Progenitor cell of endocrine pancreas (in vitro differentiated cells): ENCODE results near the gene DIP2C. TPM values are rescaled to one million over a fixed set of nuclear protein-coding genes. Genes with fewer than 3 reads are reported as not detected.

Source experiments
- DNase-seq: peaks from one replicate; pipeline ENCODE4 v3.0.0; 2021; ENCODE audit warnings: low spot score; ENCODE audit not compliant: unreplicated experiment
- H3K27ac Mint-ChIP-seq: 2 replicates; pipeline ENCODE4 v1.8.0; 2021; ENCODE audit warnings: mild to moderate bottlenecking, moderate library complexity, mixed read lengths
- H3K27me3 Mint-ChIP-seq: 2 replicates; pipeline ENCODE4 v1.8.0; 2021; ENCODE audit warnings: mixed read lengths
- H3K36me3 Mint-ChIP-seq: 2 replicates; pipeline ENCODE4 v1.8.0; 2022; ENCODE audit warnings: mixed read lengths; ENCODE audit not compliant: insufficient read depth
- H3K4me1 Mint-ChIP-seq: 2 replicates; pipeline ENCODE4 v1.8.0; 2021; ENCODE audit warnings: low read depth, mixed read lengths
- H3K4me3 Mint-ChIP-seq: 2 replicates; pipeline ENCODE4 v1.8.0; 2021; ENCODE audit warnings: low read depth, mild to moderate bottlenecking, moderate library complexity, mixed read lengths
- H3K9me3 Mint-ChIP-seq: 2 replicates; pipeline ENCODE4 v1.8.0; 2021; ENCODE audit warnings: low read depth, mixed read lengths
- CTCF ChIP-seq: fragments of 200-600 bp; sonication (generic); IDR thresholded peaks from one replicate; pipeline ENCODE4 v1.5.0; 2021; ENCODE audit warnings: antibody characterized with exemption, mild to moderate bottlenecking; ENCODE audit not compliant: unreplicated experiment
- total RNA-seq: library from RNA; stranded (reverse); gene quantifications from 2 replicates; pipeline ENCODE4 v1.2.1, GENCODE V29; 2021

DIP2C gene
- total RNA-seq, 1 donor from 2014 or later: 27.2 TPM

DNA sequence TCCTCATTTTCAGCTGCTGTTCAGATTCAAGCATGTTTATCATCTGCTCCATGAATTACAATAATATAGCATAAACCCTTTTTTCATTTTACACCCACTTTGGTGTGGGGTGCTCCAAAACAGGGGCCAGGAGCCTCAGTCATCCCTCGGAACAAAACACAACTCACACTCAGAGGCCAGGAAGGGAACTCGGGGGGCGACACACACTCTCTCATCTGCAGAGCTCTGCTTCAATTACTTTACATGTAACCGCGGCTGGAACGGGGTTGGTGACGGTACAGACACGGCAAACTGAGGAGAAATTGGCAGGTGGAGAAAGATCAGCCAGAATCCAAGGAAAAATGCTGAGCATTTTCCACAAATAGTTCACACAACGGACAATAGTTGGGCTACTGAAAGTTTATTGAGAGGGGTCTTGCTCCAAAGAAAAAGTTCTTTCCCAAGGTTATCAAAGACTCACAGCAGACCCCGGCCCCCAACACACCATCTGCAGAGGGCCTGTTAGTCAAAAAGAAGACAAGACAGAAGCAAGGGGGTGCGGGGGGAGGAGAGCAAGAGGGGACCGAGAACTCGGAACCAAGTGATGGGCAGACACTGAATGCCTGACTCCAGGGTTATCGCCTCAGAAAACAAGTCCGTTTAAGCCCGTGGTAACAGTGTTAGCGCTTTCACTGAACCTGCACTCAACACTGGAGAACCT, 20.5 kb downstream of the DIP2C start:
- Mint-ChIP-seq H3K9me3 (peaks cover 4% of the 10 kb centered on the region), H3K4me3 (no peak overlapping the region), H3K36me3 (peaks cover 3% of the 10 kb centered on the region), H3K4me1 (peaks cover 4% of the 10 kb centered on the region), H3K27me3 (no peaks in the 10 kb centered on the region), H3K27ac (no peak overlapping the region)
- peak; percentile 6 for DNase-seq
- no peak for TF ChIP-seq CTCF

DNA sequence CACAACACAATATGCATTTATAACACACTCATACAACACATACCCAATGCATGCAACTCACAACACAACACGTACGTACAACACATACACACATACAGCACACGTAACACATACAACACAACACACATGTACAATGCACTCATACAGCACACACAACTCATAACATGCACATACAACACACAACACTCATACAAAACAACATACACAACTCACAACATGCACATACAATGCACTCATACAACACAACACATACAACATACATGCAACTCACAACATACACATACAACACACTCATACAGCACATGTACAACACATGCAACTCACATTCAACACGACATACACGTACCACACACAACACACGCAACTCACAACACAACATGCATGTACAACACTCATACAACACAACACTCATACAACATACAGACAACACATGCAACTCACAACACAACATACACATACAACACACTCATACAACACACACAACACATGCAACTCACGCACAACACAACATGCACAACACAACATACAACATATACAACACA, 21.8 kb downstream of the DIP2C start:
- H3K4me3 Mint-ChIP-seq: no peak overlapping the region
- H3K9me3 Mint-ChIP-seq: peaks cover 4% of the 10 kb centered on the region
- peaks cover 3% of the 10 kb centered on the region for H3K36me3 Mint-ChIP-seq
- H3K27me3 Mint-ChIP-seq: no peaks in the 10 kb centered on the region
- H3K4me1 Mint-ChIP-seq: peaks cover 9% of the 10 kb centered on the region
- no peak overlapping the region for H3K27ac Mint-ChIP-seq
- no peak for TF ChIP-seq CTCF
- no peak for DNase-seq

GRCh38 chr10:667096-667495, 22.4 kb downstream of the DIP2C start:
- DNase-seq: peak; percentile 8
- Mint-ChIP-seq H3K36me3 (peaks cover 3% of the 10 kb centered on the region), H3K27ac (no peak overlapping the region), H3K4me3 (no peak overlapping the region), H3K9me3 (peaks cover 4% of the 10 kb centered on the region), H3K27me3 (no peaks in the 10 kb centered on the region), H3K4me1 (peaks cover 14% of the 10 kb centered on the region)
- no peak for TF ChIP-seq CTCF

- H3K27me3 Mint-ChIP-seq: no peaks in the 10 kb centered on the region
- DNase-seq: peak; percentile 6
- no peak overlapping the region for H3K4me3 Mint-ChIP-seq
- H3K4me1 Mint-ChIP-seq: peaks cover 21% of the 10 kb centered on the region
- no peak for TF ChIP-seq CTCF
- no peak overlapping the region for H3K27ac Mint-ChIP-seq
- peaks cover 4% of the 10 kb centered on the region for H3K9me3 Mint-ChIP-seq
- H3K36me3 Mint-ChIP-seq: peaks cover 3% of the 10 kb centered on the region
Observed at GRCh38 chr10:666237-667012, 23.0 kb downstream of the DIP2C start.

GRCh38 chr10:665579-666091, 23.8 kb downstream of the DIP2C start:
- Mint-ChIP-seq H3K36me3 (peaks cover 3% of the 10 kb centered on the region), H3K27me3 (no peaks in the 10 kb centered on the region), H3K4me1 (peaks cover 29% of the 10 kb centered on the region), H3K27ac (peak overlapping the region; percentile 26), H3K4me3 (no peak overlapping the region), H3K9me3 (peaks cover 4% of the 10 kb centered on the region)
- DNase-seq: peak; percentile 4
- no peak for TF ChIP-seq CTCF
